RCC 7860 (cell line): ENCODE data around the gene NCL.
A peak's percentile ranks its signal among the peaks of the same experiment; 100 is the strongest.
"Not testable (repeated sequence)": the region's sequence is repeated elsewhere in the genome, so short reads cannot be mapped to it uniquely, and the experiment has no call there.

Experiments used
- DNase-seq: peaks from one replicate; pipeline ENCODE4 v3.0.0-alpha.2; 2015; ENCODE audit warnings: low spot score
- FAIRE-seq: peaks from 2 replicates; lab custom pipeline; 2012; peaks lifted over from hg19 to GRCh38; lab: Jason Lieb, UNC

The NCL gene

GRCh38 chr2:231408304-231408703 is 56.0 kb downstream of the NCL start:
- FAIRE-seq, DNase-seq: not testable (repeated sequence)

GRCh38 chr2:231407686-231408085 is 56.6 kb downstream of the NCL start:
- not testable (repeated sequence) for FAIRE-seq

GRCh38 chr2:231405601-231406367 is 58.5 kb downstream of the NCL start:
- FAIRE-seq: not testable (repeated sequence)
- DNase-seq: peak; percentile 45

More at GRCh38 chr2:231407686-231408085, 56.6 kb downstream of the NCL start:
- not testable (repeated sequence) for DNase-seq

GRCh38 chr2:231404183-231404578 is 60.1 kb downstream of the NCL start:
- FAIRE-seq, DNase-seq: not testable (repeated sequence)
